Posterior cingulate gyrus (tissue), 11 donors: ENCODE data around the gene ANLN.
"Not testable (repeated sequence)": the region's sequence is repeated elsewhere in the genome, so short reads cannot be mapped to it uniquely, and the experiment has no call there.

ENCODE experiments used
- DNase-seq, 10 donors: peaks; one replicate each; pipeline versions ENCODE4 v3.0.0 to v3.0.0-alpha.2; 2020 to 2021; ENCODE audit warnings: mixed read lengths in 3 of 10
- intact Hi-C: fragments of 100-400 bp; cut with DNase I; formaldehyde crosslinking; loops from one replicate; pipeline ENCODE4 v1.15.1; 2023

ANLN gene

DNA sequence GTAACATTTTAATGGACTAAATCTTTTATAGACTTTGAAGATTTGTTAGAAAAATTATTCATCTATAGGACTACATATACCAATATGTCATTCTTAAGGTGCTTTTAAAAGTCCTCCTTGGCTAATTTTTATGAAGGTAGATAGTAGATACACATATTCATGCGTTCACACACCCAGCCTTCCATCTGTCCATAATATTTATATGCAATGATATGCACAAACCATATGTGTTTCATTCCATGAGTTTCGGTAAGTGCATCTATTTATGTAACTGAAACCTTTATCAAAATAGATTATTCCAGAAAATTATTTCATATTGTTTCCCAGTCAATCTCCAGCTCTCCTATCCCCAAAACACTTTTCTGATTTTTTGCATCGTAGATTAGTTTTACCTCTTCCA lies 101.7 kb downstream of the ANLN start:
- intact Hi-C loops = no loop called here
- DNase-seq = no peak

DNA sequence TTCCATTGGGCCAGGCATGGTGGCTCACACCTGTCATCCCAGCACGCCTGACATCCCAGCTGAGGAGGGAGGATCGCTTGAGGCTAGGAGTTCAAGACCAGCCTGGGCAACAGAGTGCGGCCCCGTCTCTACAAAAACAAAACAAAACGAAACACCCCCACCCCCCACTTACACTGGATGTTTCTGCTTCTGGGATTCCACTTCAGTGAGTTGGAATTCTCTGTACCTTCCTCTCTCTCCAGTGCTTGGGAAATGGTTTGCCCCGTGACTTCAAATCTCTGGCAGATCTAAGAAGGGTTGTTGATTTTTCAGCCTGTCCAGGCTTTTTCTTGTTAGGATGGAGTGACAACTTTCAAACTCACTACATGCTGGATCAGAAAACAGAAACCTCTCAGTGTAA lies 106.9 kb downstream of the ANLN start:
- intact Hi-C loops = no loop called here
- no peak for DNase-seq

DNA sequence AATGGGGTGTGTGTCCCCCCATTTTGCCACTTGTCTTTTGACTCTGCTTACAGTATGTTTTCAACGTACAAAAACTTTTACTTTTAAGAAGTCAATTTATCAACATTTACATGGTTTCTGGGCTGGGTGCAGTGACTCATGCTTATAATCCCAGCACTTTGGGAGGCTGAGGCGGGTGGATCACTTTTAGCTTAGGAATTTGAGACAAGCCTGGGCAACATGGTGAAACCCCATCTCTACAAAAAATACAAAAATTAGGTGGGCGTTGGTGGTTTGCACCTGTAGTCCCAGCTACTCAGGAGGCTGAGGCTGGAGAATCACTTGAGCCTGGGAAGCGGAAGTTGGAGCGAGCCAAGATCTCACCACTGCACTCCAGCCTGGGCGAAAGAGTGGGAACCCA lies 107.5 kb downstream of the ANLN start:
- DNase-seq, intact Hi-C loops: not testable (repeated sequence)

DNA sequence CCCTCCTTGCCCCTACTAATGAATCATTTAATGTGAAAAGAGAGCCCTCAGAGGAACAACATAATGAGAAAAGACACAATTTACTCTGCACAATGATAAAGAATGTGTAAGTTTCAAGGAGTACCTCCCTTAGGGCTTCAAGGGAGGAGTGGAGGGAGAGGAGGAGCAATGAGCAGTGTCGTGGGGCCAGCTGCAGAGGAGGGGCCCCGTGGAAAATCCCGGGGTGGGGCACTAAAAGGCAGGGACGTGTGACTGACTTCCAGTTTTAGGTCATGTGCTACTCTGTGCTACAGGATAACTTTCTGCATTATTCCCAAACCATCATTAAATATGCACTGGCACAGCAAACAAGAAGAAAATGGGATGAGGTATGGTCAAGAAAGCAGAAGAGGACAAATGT lies 108.1 kb downstream of the ANLN start:
- intact Hi-C loops = no loop called here
- DNase-seq = no peak
